ENCODE data around the gene RCL1.

GRCh38 chr9:4887556-4887955 lies 94.8 kb downstream of the RCL1 start:
- TF ChIP-seq POLR2AphosphoS5 (IDR thresholded peaks at IDR 0.05; ENCODE audit: low read depth, low read length), result no peak
- no peak for TF ChIP-seq TAF1 (IDR thresholded peaks at IDR 0.05; ENCODE audit: borderline replicate concordance, insufficient read depth, low read length)
- no peak for TF ChIP-seq REST (IDR thresholded peaks at IDR 0.05; ENCODE audit: insufficient read depth in 1 of 2, low read depth in 2 of 2, low read length in 2 of 2)
- TF ChIP-seq SIN3A (IDR thresholded peaks at IDR 0.05; ENCODE audit: borderline replicate concordance, insufficient read depth, low read length), result no peak

Data from PFSK-1 (cell line).